Pons (tissue), 1 donor: ENCODE results near the gene FBXO42.
A peak's percentile ranks its signal among the peaks of the same experiment; 100 is the strongest.
"Not testable (repeated sequence)": the region's sequence is repeated elsewhere in the genome, so short reads cannot be mapped to it uniquely, and the experiment has no call there.

ENCODE experiments used
- DNase-seq: peaks from one replicate; pipeline ENCODE4 v3.0.0-alpha.2; 2016; ENCODE audit warnings: low spot score

FBXO42 gene

DNA sequence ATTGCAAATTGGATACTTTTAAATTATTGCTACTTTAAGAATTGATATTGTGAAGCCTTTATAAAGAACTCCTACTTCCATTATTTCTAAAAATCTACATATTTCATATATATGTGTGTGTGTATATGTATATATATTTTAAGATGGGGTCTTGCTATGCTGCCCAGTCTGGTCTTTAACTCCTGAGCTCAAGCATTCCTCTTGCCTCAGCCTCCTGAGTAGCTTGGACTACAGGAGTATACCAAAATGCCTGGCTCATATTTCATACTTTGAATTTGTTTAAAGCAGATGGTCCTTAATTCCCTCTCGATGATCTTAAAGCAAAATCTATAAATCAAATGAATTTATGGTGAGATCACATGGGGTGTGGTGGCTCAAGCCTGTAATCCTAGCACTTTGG is 90.2 kb downstream of the FBXO42 start:
- DNase-seq = no peak

DNA sequence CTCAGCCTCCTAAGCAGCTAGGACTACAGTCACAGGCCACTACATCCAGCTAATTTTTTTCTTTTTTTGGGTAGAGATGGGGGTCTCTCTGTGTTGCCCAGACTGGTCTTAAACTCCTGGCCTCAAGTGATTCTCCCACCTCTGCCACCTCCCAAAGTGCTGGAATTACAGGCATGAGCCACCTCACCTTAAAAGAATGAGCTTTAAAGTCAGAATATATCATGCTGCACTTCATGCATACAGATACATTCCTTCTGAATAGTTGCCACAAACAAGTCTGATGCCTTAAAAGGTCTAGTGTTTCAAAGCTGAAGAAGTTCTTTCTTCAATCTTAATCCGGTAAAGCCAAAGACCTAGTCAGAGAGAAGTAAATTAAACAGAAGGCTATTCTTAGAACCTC is 91.5 kb downstream of the FBXO42 start:
- DNase-seq = no peak

- DNase-seq = no peak
Measured at GRCh38 chr1:16258591-16259135, 93.6 kb downstream of the FBXO42 start.

DNA sequence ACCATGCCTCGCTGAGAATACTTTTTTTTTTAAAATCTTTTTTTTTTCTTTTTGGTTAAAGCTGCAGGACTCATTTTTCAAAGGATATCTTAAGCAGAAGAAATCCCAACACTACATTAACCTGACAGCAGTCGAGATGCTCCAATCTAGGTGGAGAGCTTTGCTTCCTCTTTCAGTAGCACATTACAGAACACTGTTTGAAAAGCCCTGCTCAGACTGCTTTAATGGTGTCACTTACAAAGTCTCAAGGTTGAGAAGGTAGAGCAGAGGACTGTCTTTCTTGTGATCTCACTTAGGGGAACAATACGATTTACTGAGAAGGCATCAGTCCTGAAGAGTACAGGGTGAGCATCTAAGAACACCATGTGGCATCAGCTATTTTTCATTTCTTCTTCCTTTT is 94.3 kb downstream of the FBXO42 start:
- DNase-seq = no peak

- not testable (repeated sequence) for DNase-seq
Measured at GRCh38 chr1:16257556-16257955, 94.7 kb downstream of the FBXO42 start.

DNA sequence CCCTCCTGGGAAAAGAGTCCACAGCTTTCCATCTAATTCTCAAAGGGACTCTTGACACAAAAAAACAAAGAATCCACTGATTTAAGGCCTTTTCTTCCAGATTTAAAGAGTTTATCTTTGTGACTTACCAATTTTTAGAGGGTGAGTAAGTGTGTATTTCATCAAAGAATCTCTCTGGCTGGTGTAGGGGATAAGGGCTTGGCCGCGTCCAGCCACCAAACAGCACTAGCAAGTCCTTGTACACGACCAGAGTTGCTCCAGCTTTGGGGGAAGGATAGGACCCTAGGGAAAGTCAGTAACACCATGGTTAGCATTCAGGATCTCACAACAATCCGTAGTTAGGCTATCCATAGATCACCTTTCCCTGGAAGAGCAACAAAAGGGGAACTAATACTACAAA is 95.8 kb downstream of the FBXO42 start:
- no peak for DNase-seq

DNA sequence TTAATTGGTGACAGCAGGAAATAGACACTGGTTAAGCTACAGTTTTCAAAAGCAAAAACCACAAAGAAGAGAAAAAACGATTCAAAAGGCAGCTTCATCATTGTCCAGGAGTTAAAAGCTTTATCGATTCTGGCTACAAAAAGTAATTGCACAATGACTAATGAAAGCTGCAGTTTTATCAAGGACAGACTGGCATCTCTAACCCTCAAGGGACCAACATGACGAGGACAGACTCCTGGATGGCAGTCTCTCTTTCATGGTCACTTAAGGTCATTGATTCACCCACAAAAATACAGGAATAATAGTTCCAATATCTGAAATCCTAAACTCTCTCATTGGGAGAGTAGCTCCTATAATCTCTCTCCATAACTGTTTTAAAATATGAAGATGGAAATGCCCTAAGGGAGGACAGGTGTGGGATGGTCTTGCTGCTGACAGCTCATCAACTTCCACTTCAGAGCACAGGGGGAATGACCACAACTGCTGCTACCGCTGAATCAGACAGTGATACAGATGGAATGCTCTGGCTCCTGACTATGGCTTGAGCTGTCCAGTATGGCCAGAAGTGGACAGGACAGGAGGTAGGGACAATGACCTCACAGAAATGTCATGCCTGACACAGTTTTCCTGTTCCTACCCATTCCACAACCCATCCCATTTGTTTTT is 97.9 kb downstream of the FBXO42 start:
- no peak for DNase-seq

- DNase-seq = no peak
Measured at GRCh38 chr1:16253332-16253922, 98.9 kb downstream of the FBXO42 start.

DNA sequence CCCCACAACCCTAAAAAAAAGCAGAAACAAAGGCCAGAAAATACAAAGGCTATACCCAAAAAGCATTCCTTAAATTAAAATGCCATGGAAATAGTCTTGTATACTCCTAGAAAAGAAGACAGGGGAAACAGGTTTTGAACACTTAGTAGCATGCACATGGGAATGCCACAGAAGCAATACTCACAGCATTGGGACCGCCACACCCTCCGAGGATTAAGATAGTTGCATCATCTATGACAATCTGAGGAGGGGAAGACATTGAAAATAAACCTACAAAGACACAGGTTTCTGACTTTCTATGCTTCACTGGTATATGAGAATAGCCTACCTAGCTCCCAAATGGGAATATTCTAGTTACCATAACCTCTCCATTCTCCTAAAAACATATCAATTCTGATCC is 99.4 kb downstream of the FBXO42 start:
- DNase-seq = no peak

DNA sequence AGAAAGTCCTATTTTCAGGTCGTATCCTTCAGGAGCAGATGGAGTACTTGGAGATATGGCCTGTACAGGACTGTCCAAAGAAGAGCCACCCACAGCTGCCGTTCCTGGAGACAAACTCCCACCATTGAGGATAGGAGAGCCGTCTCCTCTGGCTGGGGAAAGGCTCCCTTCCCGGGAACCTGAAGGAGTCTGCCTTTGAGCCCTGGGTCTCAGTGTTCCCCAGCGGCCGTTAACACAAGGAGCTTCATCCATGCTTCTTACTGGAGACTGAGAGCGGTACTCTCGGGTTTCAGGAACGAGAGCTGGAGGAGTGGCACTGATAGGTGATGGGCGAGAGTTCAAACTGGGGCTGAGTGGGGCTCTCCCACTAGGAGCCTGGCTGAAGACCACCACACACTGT is 100.9 kb downstream of the FBXO42 start:
- DNase-seq = no peak

DNA sequence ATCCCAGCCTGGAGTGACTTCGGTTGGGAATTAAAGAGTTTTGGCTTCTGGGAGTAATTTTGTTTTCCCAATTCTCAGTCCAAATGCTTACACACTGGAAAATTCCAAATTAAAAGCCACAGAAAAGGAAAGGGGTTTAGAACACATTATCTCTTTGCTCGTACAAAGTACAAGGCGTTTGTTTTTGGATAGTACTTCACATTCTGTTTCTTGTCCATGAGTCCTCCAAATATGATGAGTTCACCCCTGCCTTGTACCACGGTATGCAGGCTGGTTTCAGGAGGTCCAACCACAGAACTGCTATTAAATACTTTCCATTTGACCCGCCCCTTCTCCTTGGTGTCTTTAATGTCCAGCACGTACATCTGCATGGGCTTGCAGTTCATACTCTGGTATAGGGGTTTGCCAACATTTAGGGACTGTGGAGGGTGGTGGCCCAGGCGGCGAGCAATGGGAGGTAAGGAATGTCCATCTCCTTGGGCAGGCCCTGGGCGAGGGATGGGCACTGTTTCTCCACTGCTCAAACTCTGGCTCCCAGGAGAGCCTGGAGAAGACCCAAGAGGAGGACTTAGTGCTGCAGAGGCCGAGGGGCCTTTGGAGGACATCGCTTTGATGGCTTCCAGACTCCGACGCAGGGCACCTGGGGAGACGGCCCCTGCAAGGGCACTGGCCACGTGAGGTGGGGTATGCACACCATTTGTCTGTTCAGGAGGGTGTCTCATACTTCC is 101.6 kb downstream of the FBXO42 start:
- DNase-seq = no peak

- no peak for DNase-seq
Measured at GRCh38 chr1:16249596-16250241, 102.6 kb downstream of the FBXO42 start.

DNA sequence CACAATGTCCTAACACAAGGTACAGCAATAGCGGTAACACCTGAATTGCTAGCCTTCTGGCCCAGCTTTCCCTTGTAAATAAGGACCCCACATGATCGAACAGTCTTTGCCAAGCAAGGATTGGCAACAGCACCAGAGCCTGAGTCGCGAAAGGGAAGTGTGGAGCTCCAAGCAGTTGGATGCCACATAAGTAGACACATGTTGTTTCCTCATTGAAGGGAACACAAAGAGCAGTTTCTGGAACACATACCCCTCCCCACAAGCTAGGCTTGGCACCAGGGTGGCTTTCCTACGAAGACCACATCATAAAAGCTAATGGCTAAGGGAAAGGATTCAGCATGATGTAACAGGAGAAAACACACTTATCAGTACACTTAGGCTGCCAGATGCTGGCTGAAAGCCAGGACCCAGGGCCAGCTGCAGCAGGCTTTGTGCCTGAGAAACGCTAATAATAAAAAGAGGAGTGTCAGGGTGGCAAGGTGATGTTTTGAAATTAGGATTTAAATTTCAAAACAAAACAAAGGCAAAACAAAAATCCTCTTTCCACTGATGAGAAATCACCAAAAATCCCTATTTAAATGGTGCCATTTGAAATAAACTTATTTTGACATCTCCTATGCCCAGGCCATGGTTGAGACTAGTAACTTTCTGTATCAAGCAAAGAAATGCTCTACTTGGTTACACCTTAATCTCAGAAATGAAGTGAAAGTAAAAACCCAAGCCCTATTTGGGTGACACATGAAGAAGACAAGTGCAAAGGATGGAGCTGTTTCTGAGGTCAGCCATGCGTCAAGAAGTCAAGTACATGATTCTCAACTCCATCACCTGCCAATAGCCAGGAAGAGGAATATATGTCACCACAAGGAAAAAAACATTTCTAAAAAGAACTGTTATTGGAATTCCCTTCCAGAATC is 103.4 kb downstream of the FBXO42 start:
- peak; percentile 81 for DNase-seq

GRCh38 chr1:16248007-16248436 is 104.3 kb downstream of the FBXO42 start:
- DNase-seq = no peak

- DNase-seq = no peak
Measured at GRCh38 chr1:16247441-16247840, 104.8 kb downstream of the FBXO42 start.

DNA sequence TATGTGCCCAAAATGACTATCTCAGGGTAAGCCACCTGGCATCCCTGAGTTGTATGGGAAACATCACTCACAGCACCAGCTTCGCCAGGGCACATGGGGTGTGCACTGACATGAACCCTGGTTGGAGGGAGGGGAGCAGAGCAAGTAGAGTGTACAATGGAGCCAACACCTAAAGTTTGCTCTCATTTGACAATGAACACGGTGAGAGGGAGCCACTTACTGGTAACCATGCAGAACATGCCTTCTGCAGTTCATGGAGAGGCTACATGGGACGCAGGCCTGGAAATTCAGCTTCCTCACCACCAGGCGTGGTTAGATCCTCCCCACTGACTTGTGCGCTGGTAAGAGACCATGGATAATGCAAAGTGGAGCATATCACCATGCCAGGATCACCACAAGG is 105.3 kb downstream of the FBXO42 start:
- no peak for DNase-seq

GRCh38 chr1:16246239-16246638 is 106.0 kb downstream of the FBXO42 start:
- DNase-seq = not testable (repeated sequence)

DNA sequence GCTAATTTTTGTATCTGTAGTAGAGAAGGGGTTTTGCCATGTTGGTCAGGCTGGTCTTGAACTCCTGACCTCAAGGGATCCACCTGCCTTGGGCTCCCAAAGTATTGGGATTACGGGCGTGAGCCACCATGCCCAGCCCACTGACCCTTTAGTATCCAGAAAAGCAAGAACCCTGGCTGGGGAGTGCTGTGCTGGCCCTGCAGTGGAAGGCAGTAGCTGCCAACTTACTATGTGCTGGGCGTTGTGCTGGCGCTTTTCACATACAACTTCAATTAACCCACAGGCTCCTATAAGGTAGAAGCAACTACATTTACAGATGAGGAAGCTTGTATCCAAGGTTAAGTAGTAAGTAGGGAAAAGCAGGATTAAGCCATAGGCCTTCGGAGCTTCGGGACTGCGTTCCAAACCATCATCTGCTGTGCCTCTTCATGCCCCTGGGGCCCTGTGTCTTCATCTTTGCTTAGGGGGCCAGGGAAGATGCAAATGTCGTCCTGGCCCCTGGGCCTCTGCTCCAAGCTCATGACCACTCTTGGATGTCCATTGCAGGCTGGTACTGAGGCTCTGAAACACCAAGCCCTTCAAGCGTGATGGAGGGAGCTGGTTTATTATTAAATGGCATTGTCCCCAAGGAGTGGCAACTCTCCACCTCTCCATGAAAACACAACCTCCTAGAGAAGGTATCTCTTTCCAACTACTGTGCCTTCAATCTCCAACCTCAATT is 106.6 kb downstream of the FBXO42 start:
- no peak for DNase-seq

DNA sequence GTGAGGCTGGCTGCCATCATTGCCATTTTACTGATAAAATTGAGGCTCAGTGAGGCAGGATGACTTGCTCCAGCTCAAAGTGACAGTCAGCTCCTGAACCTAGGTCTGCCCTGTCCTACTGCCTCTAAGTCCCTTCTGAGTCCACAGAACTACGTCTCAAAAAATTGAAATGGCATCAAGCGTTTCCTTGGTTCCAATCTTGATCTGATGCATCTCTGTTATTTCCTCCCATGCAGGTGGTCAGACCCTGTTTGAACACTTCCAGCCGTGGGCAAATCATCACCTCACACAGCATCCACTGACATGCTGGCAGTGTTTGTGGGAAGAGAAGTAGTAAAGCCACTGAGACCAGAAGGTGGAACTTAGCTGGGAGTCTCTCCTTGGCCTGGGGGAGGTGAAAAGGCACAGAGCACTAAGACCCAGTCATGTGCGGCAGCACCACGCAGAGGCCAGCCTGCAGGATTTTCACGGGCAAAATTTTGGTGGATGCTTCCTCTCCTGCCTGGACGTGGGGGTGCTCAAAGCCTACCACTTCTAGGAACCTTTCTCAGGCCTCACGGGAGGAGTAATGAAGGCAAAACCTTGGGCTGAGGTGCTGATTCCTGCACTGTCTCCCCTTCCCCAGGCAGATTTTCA is 107.5 kb downstream of the FBXO42 start:
- DNase-seq = no peak

DNA sequence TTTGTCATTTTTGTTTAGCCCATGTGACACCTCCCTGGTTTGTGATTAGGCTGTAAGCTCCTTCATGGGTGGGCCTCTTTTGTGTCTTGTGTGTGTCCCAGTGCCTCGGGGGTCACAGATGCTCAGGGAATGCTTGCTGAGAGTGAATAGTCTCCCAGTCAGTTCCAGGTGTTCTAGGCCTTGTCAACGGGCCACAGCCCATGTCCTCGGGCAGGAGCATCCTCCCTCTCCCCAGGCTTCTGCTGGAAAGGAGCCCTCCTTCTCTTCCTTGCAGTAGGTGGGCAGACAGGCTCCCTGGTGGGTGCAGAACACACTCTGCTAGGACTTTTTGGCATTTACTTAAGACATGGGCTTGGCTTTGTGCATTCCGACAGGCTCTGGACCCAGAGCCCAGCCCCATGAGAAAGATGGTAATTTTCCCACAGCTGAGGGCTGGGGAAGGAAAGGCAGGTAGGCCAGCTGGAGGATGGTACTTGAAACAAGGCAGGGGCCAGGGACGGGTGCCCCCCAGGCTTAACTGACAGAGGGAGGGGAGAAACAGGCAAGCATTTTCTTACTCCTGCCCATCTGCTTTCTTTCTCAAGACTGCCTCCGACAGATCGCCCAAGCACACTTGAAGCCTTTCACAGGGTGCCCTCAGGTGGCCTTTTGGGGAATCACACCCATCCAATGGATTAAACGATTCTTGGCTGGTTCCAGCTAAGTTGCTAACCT is 108.2 kb downstream of the FBXO42 start:
- peak; percentile 76 for DNase-seq
